HG03565 (cell line): ENCODE measurements around the gene QRICH1.
"Not testable (repeated sequence)": the region's sequence is repeated elsewhere in the genome, so short reads cannot be mapped to it uniquely, and the experiment has no call there.

Source experiments
- ATAC-seq: cut with Tn5 transposase; IDR thresholded peaks from one replicate; pipeline ENCODE4 v1.9.1; 2021; ENCODE audit warnings: mild to moderate bottlenecking, moderate library complexity; ENCODE audit not compliant: unreplicated experiment

QRICH1 gene

DNA sequence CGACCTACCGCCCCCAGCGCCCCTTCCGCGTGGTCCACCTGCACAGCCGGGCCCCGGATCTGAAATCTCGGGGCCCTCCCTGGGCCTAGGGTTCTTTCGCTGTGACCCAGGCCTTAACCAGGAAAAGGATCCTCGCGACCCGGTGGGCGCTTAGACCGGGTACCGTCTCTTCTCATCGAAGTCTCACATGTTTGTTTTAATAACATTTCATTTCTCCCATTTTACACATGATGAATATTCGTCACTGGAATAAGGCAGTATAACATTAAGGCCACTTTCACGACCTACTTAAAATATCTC is 75.2 kb downstream of the QRICH1 start:
- no peak for ATAC-seq

DNA sequence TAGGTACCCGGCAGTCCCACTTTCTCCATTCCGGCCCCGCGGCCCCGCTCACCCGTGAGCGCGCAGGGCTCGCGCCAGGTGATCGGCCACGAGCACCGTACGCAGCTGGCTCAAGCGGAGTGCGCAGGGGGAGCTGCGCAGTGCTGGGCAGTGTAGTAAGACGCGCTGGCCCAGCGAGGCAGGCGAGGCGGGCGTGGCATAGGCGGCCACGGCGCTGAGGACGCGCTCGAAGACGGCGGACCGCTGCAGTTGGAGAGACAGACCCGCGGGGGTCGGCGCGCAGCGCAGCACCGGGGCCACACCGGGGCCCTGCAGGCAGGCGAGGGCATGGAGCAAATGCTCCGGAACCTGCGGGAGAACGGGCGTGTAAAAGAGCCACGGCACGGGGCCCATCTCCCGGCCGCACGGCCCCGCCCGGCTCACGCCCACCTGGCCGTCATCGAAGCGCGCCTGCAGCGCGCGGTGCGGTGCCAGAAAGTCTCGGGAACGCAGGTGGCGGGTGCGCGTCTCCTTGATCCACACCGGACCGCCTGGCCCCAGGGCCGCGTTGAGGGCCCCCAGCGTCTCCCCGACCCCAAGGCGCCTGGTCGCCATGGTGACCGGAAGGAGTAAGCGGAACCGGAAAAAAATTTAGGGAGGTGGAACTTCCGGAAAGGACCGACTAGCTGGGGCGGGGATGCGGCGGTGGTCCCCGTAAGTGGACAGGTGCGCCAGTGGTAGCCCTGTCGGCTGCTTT is 75.7 kb downstream of the QRICH1 start, which contains the start of gene DALRD3:
DALRD3 (minus strand) TSS at position 610 of the 736 bp plus-strand sequence; CDS start at position 594, 16 bp downstream.
- ATAC-seq, result no peak

DNA sequence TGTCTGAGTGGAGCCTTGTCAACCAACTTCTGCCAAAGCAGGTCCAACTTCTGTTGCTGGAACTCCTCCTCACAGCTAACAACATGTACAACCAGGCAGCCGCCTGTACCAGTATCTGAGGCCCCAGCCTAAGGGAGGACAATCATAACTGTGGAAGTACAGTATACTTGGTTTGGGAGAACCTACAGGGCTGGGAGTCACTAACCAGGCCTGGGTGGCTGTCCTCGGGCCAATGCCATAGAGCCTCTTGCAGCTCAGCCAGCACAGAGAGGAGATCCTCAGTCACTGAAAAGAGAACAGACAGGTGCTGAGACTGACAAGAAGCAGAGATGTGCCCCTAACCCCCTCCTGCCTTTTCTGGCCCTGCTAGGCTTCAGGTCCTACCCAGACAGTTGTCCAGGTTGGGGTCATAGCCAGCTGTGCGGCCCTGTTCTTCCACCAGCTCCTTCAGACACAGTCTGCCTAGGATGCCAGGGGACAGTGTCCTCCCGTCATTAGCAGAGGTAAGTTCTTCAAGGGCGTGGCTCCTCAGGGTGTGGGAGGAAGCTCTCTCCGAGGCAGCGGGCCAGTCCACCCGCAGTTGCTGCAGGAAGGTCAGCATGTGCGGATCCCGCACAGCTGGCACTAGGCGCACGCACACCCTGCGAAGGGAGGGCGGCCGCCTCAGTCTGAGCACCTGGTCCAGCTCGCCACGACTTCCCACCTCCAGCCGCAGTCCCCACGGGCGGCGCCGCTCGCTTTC is 76.5 kb downstream of the QRICH1 start:
- ATAC-seq, result no peak

DNA sequence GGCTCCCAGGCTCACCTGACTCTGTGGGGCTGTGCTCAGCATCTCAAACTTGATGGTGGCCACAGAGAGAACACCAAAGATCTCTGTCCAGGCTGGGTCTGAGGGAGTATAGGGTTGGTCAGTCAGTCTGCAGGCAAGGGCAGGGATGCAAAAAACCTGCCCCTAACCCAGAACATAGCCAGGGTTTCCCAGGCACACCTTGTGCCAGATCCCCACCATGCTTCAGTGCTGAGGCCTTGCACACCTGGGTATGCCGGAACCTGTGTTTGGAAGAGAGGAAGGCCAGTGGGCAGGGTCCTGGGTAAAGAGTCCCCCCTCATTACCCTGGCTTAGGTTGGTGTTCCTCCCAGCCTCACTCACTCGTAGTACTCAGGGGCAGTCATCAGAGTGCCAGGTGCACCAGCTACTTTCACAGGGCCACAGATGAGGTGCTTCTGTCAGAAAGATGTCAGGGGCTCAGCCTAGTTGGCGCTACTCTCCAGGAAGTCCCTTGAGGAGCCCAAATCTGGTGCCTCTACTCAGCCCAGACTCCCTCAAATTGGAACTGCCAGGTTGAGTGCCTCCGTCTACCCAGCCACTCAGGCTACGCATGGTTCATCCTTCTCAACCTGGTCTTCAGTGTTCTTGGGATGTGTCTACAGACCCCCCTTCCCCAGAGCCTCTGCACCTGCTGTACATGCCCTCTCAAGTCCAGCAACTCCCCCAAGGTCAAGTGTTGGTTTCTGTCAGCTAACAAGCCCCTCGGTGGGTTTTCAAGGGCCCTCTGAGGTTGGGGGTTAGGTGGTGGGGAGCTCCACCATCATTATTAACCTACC is 77.2 kb downstream of the QRICH1 start:
- no peak for ATAC-seq

DNA sequence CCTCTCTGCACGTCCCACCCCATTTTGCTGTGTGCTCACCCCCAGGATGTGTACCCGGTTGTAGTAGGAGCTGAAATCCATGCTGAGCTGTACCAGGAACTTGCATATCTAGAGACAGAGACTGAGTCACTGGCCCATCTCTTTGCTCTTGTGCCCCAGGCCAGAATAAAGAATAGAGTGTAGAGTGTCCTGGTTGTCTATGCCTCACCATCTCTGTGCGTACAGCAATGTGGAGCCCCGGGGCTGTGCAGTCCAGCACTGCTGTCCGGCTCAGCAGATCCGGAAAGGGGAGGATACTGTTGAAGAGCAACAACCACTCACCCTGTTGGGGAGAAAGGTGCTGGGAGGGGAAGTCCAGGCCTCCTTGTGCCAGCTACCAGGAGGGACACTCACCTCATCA is 78.1 kb downstream of the QRICH1 start:
- no peak for ATAC-seq

DNA sequence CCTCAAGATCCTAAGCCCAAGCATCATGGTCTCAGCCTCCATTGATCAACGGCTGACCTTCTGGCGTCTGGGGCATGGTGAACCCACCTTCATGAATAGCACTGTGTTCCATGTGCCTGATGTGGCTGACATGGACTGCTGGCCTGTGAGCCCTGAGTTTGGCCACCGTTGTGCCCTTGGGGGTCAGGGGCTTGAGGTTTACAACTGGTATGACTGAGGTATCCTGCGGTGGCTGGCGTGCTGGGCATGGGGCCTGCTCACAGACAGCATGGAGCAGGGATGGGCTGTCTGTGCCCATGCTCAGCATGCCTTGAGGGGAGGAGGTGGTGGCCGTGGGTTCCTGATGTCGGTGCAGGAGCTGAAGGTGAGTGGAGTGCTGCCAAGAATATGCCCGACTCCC is 78.8 kb downstream of the QRICH1 start:
- ATAC-seq, result no peak

DNA sequence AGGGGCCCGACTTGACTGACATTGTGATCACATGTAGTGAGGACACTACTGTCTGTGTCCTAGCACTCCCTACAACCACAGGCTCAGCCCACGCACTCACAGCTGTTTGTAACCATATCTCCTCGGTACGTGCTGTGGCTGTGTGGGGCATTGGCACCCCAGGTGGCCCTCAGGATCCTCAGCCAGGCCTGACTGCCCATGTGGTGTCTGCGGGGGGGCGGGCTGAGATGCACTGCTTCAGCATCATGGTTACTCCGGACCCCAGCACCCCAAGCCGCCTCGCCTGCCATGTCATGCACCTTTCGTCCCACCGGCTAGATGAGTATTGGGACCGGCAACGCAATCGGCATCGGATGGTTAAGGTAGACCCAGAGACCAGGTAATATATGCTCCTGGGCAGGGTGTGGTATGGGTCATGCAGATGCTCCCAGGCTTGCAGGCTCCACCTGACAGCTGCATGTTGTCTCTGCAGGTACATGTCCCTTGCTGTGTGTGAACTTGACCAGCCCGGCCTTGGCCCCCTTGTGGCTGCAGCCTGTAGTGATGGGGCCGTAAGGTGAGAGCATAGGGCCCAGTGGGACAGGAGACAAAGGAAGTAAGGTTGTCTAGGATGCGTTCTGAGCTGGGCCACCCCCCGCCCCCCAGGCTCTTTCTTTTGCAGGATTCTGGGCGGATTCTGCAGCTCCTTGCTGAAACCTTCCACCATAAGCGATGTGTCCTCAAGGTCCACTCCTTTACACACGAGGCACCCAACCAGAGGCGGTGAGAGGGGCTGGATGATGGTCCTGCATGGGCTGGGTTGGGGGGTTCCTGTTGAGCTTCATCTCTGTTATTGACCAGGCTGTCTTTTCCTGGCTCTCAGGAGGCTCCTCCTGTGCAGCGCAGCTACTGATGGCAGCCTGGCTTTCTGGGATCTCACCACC is 79.9 kb downstream of the QRICH1 start:
- ATAC-seq, result no peak

DNA sequence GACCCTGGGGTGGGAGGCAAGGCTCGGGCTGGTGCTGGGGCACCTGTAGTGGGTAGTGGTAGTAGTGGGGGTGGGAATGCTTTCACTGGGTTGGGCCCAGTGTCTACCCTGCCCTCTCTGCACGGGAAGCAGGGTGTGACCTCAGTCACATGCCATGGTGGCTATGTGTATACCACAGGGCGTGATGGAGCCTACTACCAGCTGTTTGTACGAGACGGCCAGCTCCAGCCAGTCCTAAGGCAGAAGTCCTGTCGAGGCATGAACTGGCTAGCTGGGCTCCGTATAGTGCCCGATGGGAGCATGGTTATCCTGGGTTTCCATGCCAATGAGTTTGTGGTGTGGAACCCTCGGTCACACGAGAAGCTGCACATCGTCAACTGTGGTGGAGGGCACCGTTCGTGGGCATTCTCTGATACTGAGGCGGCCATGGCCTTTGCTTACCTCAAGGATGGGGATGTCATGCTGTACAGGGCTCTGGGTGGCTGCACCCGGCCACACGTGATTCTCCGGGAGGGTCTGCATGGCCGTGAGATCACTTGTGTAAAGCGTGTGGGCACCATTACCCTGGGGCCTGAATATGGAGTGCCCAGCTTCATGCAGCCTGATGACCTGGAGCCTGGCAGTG is 80.6 kb downstream of the QRICH1 start:
- no peak for ATAC-seq

DNA sequence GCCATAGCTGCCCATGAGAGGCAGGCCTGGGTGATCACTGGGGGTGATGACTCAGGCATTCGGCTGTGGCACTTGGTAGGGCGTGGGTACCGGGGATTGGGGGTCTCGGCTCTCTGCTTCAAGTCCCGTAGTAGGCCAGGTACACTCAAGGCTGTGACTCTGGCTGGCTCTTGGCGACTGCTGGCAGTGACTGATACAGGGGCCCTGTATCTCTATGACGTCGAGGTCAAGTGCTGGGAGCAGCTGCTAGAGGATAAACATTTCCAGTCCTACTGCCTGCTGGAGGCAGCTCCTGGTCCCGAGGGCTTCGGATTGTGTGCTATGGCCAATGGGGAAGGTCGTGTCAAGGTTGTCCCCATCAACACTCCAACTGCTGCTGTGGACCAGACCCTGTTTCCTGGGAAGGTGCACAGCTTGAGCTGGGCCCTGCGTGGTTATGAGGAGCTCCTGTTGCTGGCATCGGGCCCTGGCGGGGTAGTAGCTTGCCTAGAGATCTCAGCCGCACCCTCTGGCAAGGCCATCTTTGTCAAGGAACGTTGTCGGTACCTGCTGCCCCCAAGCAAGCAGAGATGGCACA is 81.3 kb downstream of the QRICH1 start:
- no peak for ATAC-seq

DNA sequence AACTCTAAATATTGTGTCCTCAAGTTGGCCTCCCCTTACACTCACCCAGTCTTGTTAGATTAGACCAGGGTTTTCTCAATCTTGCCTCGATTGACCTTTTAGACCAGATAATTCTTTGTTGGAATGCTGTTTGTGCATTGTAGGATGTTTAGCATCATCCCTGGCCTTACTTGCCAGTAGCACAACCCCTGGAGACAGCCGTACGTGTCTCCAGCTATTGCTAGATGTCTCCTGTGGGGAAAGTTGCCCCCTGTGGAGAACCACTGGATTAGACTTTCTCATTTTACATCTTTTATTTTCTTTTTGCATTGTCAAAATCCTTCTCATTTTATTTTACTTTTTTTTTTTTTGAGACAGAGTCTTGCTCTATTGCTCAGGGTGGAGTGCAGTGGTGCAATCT is 84.5 kb downstream of the QRICH1 start:
- ATAC-seq, result no peak

DNA sequence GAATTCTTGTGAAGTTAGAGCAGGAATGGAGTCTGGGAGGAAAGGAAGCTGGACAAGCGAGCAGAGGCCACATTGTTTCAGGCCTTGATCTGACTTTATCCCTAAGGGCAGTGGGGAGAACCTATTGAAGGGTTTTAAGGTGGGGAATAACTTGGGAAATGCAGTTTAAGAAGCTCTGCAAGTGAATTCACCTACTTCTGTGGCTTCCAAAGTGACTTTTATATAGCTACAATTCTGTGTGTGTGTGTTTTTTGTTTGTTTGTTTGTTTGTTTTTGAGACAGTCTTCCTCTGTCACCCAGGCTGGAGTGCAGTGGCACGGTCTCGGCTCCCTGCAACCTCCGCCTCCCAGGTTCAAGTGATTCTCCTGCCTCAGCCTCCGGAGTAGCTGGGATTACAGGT is 85.2 kb downstream of the QRICH1 start:
- not testable (repeated sequence) for ATAC-seq

DNA sequence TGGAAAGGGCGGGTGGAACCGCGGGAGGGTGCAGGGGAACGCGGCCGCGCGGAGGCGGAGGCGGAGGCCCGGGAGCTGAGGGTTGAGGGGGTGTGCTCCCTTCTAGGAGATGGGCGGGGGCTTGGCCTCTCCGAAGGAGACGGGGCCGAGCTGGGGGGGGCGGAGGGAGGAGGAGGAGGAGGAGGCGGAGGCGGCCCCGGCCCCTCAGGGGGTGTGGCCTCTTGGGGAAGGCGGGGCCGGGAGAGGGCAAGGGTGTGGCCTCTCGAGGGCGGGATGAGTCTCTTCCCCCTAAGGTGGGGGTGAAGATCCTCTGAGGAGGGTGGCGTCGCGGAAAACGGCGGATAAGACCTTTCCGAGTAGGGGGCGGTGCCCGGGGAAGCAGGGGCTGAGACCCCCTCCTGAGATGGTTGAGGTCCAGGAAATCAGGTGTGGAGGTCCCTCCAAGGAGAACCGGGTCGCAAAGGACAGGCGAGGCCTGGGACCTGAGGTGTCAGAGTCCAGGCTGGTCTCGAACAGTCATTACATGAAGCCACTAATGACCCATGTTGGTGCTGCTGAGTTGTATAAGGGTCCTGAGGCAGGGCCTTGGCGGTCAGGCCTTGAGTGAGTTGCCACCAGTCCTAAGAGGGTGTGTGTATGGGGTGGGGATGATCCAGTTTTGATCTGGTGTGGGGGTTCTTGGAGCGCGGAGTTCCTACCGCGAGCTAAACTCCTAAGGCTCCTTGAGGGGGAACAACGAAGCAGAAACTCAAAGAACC is 85.9 kb downstream of the QRICH1 start:
- ATAC-seq, result peak; percentile 22

DNA sequence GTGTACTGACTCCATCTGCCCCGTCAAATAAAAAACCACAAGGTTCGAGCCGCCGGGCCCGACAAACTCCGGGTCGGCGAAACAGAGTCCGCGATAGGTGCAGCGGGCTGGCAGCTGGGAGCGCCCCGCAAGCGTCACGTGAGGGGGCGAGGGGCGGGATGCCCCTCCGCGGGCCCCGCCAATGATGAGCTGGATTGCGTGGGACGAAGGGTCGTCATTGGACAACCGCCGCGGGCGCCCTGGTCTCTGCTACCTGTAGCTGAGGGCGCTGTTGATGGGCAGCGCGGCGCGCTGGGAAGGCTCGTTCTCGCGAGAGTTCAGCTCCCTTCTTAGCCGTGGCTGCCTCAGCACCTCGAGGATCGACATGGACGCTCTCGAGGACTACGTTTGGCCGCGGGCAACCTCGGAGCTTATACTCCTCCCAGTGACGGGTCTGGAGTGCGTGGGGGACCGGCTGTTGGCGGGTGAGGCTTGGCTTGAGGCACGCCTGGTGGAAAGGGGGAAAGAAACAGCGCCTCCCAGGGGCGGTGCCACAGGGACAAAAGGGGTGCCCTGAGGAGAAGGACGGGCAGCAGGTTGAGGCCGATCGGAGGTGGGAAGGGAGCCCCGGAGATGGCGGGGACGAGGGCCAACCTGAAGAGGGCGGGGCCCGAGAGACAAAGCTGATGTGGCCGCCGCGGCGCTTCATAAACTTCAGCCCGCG is 86.7 kb downstream of the QRICH1 start, which contains the start of gene WDR6:
WDR6 (plus strand) TSS at position 324 of the 703 bp plus-strand sequence; CDS start at position 365, 41 bp downstream.
- peak; percentile 85 for ATAC-seq

DNA sequence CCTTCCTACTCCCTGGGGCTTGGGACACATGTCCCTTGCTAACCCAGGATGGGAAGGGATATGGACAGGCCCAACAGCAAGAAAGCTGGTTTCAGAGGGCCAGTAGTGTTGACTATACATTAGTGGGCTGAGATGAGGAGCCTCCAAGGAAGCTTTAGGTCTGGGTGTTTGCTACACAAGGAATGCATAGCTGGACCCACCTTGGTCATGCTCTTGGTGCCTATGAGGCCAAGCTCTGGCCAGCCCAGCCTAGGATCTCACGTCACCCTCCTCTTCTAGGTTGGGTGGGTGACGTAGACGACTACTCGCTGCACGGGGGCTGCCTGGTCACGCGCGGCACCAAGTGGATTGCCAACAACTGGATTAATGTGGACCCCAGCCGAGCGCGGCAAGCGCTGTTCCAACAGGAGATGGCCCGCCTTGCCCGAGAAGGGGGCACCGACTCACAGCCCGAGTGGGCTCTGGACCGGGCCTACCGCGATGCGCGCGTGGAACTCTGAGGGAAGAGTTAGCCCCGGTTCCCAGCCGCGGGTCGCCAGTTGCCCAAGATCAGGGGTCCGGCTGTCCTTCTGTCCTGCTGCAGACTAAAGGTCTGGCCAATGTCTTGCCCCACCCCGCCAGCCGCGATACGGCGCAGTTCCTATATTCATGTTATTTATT is 87.3 kb downstream of the QRICH1 start:
- ATAC-seq, result no peak

DNA sequence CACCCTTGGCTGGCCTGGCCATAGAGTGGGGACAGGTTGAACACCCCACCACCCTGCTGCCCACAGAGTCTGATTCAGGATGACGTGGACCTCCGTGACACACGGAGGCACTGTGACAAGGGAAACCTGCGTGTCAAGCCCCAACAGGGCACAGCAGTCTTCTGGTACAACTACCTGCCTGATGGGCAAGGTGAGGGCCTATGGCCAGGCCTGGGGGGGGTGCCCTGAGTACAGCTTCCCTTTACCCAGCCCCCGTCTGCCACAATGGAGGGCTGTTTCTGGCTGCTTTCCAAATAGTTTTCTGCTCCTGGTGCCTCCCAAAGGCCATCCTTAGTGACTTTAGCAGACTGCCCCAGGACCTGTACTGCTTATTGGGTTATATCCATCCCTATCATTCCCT is 87.9 kb downstream of the QRICH1 start:
- ATAC-seq, result no peak

DNA sequence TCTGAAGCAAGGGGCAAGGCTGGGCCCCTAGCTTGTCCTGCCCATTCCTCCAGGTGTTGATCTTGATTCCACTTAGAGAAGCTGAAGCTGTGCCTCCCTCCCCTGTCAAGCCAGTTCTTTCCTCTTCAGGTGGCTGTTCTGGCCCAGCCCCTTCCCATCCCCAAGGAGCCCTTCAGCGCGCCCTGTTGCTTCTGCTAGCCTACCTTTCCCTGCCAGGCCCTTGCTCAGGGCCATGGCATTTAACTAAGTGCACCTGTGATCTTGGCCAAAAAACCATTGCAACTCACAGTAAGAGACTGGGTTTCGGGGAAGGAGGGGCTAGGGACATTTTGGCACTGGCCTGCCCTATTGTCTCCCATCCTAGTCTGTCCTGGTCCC is 88.6 kb downstream of the QRICH1 start:
- ATAC-seq, result no peak

DNA sequence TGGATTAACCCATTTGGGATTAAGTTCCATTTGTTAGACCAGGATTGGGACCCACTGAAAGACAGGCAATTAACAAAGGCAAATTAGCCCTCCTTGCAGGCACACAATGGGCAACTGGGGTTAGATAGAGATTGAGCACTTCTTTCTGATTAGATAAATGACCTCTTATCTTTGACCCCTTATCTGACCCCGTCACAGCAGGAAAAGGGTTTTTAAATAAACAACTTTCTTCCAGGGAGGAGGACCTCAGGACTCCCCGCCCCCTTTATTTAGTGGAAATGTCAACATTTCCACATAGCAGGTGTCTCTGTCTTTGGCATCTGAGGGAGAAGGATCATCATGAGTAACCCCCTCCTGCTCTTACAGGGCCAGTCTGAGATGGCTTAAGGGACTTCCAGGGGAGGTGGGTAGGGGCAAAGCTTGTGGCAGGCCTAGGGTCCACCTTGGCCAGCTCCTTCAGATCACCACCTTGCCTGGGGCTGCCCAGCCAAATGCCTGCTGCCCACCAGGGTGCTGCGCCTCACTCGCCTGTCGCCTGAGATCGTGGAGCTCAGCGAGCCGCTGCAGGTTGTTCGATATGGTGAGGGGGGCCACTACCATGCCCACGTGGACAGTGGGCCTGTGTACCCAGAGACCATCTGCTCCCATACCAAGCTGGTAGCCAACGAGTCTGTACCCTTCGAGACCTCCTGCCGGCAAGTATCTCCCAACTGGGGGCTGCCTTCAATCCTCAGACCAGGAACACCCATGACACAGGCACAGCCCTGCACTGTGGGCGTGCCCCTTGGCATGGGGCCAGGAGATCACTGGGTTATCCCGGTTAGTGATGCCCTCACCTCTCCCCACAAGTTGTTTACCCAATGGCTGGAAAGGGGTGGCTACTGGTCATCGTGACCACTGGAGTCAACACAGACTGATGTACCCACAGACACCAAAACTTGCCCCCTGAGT is 89.2 kb downstream of the QRICH1 start:
- ATAC-seq, result no peak
